Spinal cord (tissue), 10 donors: Measurements from ENCODE around the gene GRK3. TPM values are rescaled to one million over a fixed set of nuclear protein-coding genes. Genes with fewer than 3 reads are reported as not detected.

Experiments used
- DNase-seq, 6 donors: peaks; one replicate each; pipeline versions ENCODE4 v3.0.0 to v3.0.0-alpha.2; 2013 to 2015; ENCODE audit warnings: low spot score in 6 of 6, low read depth in 4 of 6
- H3K27ac ChIP-seq: one replicate; pipeline ENCODE4 v1.5.1; 2013; ENCODE audit warnings: low read depth, low read length, control low read depth
- H3K27me3 ChIP-seq: one replicate; pipeline ENCODE4 v1.6.1; 2013; ENCODE audit warnings: low read length; ENCODE audit not compliant: control insufficient read depth, insufficient read depth
- H3K36me3 ChIP-seq: one replicate; pipeline ENCODE4 v1.6.1; 2013; ENCODE audit warnings: low read length; ENCODE audit not compliant: control insufficient read depth, insufficient read depth
- H3K4me1 ChIP-seq: one replicate; pipeline ENCODE4 v1.6.1; 2013; ENCODE audit warnings: low read length; ENCODE audit not compliant: control insufficient read depth, insufficient read depth
- H3K4me3 ChIP-seq: one replicate; pipeline ENCODE4 v1.5.1; 2013; ENCODE audit warnings: low read depth, low read length, control low read depth
- H3K9me3 ChIP-seq: one replicate; pipeline ENCODE4 v1.6.1; 2013; ENCODE audit warnings: low read length; ENCODE audit not compliant: control insufficient read depth, insufficient read depth
- WGBS: methylation state at CpG from one replicate; pipeline ENCODE4 v1.1.5; 2013; ENCODE audit warnings: missing lambda C conversion rate; ENCODE audit not compliant: insufficient coverage; 5-methylcytosine and 5-hydroxymethylcytosine counted together
- polyA plus RNA-seq, 2 donors: library from polyadenylated mRNA; unstranded; fragments of 120-200 nt; gene quantifications; one replicate each; pipeline ENCODE4 v1.2.1, GENCODE V29; 2013; ENCODE audit not compliant: insufficient read length in 2 of 2
- total RNA-seq, 2 donors: library from RNA; depleted of rRNA in 1 of 2; stranded (reverse); fragments of 120-200 nt in 1 of 2; fragments of >200 nt in 1 of 2; gene quantifications; one replicate each; pipeline versions ENCODE4 v1.2.3 to v1.2.4, GENCODE V29; 2013 to 2014
- donor health status: healthy.

GRK3 gene
- total and polyA plus RNA-seq, 4 donors: 13.6 to 33.7 (median 31.8) TPM

- peaks cover 3% of the 10 kb centered on the region for H3K36me3 ChIP-seq
- 88% methylated on average over 6 of the region's 6 CpGs for WGBS
- H3K4me1 ChIP-seq: no peaks in the 10 kb centered on the region
- H3K27ac ChIP-seq: no peak overlapping the region
- no peak overlapping the region for H3K4me3 ChIP-seq
- no peaks in the 10 kb centered on the region for H3K9me3 ChIP-seq
- no peak for DNase-seq
- H3K27me3 ChIP-seq: no peaks in the 10 kb centered on the region
Observed at GRCh38 chr22:25680956-25681355, 116.5 kb downstream of the GRK3 start.

GRCh38 chr22:25682109-25682508 lies 117.6 kb downstream of the GRK3 start:
- WGBS: 92% methylated on average over 2 of the region's 3 CpGs
- no peaks in the 10 kb centered on the region for H3K27me3 ChIP-seq
- no peak for DNase-seq
- peaks cover 6% of the 10 kb centered on the region for H3K36me3 ChIP-seq
- no peaks in the 10 kb centered on the region for H3K4me1 ChIP-seq
- no peak overlapping the region for H3K4me3 ChIP-seq
- no peak overlapping the region for H3K27ac ChIP-seq
- no peaks in the 10 kb centered on the region for H3K9me3 ChIP-seq

GRCh38 chr22:25688627-25689026 lies 124.2 kb downstream of the GRK3 start:
- no peak overlapping the region for H3K27ac ChIP-seq
- H3K4me1 ChIP-seq: no peaks in the 10 kb centered on the region
- no peak overlapping the region for H3K4me3 ChIP-seq
- whole genome bisulfite sequencing: 100% methylated on average over 5 of the region's 5 CpGs
- no peaks in the 10 kb centered on the region for H3K9me3 ChIP-seq
- H3K36me3 ChIP-seq: peaks cover 5% of the 10 kb centered on the region
- no peak for DNase-seq
- no peaks in the 10 kb centered on the region for H3K27me3 ChIP-seq

GRCh38 chr22:25689631-25690030 lies 125.2 kb downstream of the GRK3 start:
- no peak overlapping the region for H3K27ac ChIP-seq
- no peak for DNase-seq
- no peaks in the 10 kb centered on the region for H3K9me3 ChIP-seq
- H3K4me1 ChIP-seq: no peaks in the 10 kb centered on the region
- H3K4me3 ChIP-seq: no peak overlapping the region
- peaks cover 5% of the 10 kb centered on the region for H3K36me3 ChIP-seq
- H3K27me3 ChIP-seq: no peaks in the 10 kb centered on the region
- WGBS: 100% methylated on average over 1 of the region's 2 CpGs

GRCh38 chr22:25690798-25691197 lies 126.3 kb downstream of the GRK3 start:
- Histone ChIP-seq H3K4me3 (no peak overlapping the region), H3K27ac (no peak overlapping the region), H3K36me3 (peaks cover 8% of the 10 kb centered on the region), H3K9me3 (no peaks in the 10 kb centered on the region), H3K27me3 (no peaks in the 10 kb centered on the region), H3K4me1 (no peaks in the 10 kb centered on the region)
- no peak for DNase-seq
- WGBS: 79% methylated on average over 4 of the region's 5 CpGs

- H3K9me3 ChIP-seq: no peaks in the 10 kb centered on the region
- peaks cover 2% of the 10 kb centered on the region for H3K4me1 ChIP-seq
- peaks cover 9% of the 10 kb centered on the region for H3K36me3 ChIP-seq
- no peak overlapping the region for H3K4me3 ChIP-seq
- H3K27ac ChIP-seq: no peak overlapping the region
- 88% methylated on average over 6 of the region's 15 CpGs for WGBS
- H3K27me3 ChIP-seq: no peaks in the 10 kb centered on the region
- DNase-seq: peak in 1 of 6 donors; percentile 42
Observed at GRCh38 chr22:25692397-25693267, 128.2 kb downstream of the GRK3 start.

- no peak overlapping the region for H3K27ac ChIP-seq
Observed at GRCh38 chr22:25693268-25693565, 128.7 kb downstream of the GRK3 start.

GRCh38 chr22:25694196-25694907 lies 129.9 kb downstream of the GRK3 start:
- DNase-seq: no peak
- Histone ChIP-seq H3K4me3 (no peak overlapping the region), H3K27ac (no peak overlapping the region), H3K9me3 (no peaks in the 10 kb centered on the region), H3K4me1 (peaks cover 14% of the 10 kb centered on the region), H3K36me3 (peaks cover 12% of the 10 kb centered on the region), H3K27me3 (no peaks in the 10 kb centered on the region)
- 85% methylated on average over 7 of the region's 16 CpGs for WGBS

More at GRCh38 chr22:25693268-25693565, 128.7 kb downstream of the GRK3 start:
- peaks cover 6% of the 10 kb centered on the region for H3K4me1 ChIP-seq
- WGBS: 100% methylated on average over 3 of the region's 4 CpGs
- H3K27me3 ChIP-seq: no peaks in the 10 kb centered on the region
- H3K36me3 ChIP-seq: peaks cover 12% of the 10 kb centered on the region
- no peak for DNase-seq
- H3K9me3 ChIP-seq: no peaks in the 10 kb centered on the region
- no peak overlapping the region for H3K4me3 ChIP-seq

GRCh38 chr22:25695146-25695545 lies 130.7 kb downstream of the GRK3 start:
- whole genome bisulfite sequencing: 88% methylated on average over 2 of the region's 5 CpGs
- DNase-seq: peak in 1 of 6 donors; percentile 39
- Histone ChIP-seq H3K9me3 (no peaks in the 10 kb centered on the region), H3K4me1 (peaks cover 14% of the 10 kb centered on the region), H3K27me3 (no peaks in the 10 kb centered on the region), H3K27ac (no peak overlapping the region), H3K4me3 (no peak overlapping the region), H3K36me3 (peaks cover 12% of the 10 kb centered on the region)
